ENCODE measurements around the gene LUC7L3.

LUC7L3 gene

GRCh38 chr17:50731575-50732460, 12.4 kb downstream of the LUC7L3 start:
- DNase-seq (ENCODE audit: low read depth, low spot score): no peak
- no peak overlapping the region for H3K4me3 ChIP-seq (ENCODE audit: low read length)

- no peak overlapping the region for H3K4me3 ChIP-seq (ENCODE audit: low read length)
- no peak for DNase-seq (ENCODE audit: low read depth, low spot score)
Measured at GRCh38 chr17:50735287-50735686, 15.9 kb downstream of the LUC7L3 start.

GRCh38 chr17:50737118-50737698, 17.8 kb downstream of the LUC7L3 start:
- DNase-seq (ENCODE audit: low read depth, low spot score): no peak
- no peak overlapping the region for H3K4me3 ChIP-seq (ENCODE audit: low read length)

GRCh38 chr17:50739098-50739497, 19.7 kb downstream of the LUC7L3 start:
- DNase-seq (ENCODE audit: low read depth, low spot score): no peak
- H3K4me3 ChIP-seq (ENCODE audit: low read length): no peak overlapping the region

- no peak for DNase-seq (ENCODE audit: low read depth, low spot score)
- H3K4me3 ChIP-seq (ENCODE audit: low read length): no peak overlapping the region
Measured at GRCh38 chr17:50745631-50746030, 26.2 kb downstream of the LUC7L3 start.

GRCh38 chr17:50749245-50749644, 29.8 kb downstream of the LUC7L3 start:
- no peak for DNase-seq (ENCODE audit: low read depth, low spot score)
- no peak overlapping the region for H3K4me3 ChIP-seq (ENCODE audit: low read length)

- H3K4me3 ChIP-seq (ENCODE audit: low read length): no peak overlapping the region
- DNase-seq (ENCODE audit: low read depth, low spot score): no peak
Measured at GRCh38 chr17:50754521-50754920, 35.1 kb downstream of the LUC7L3 start.

GRCh38 chr17:50758524-50758923, 39.1 kb downstream of the LUC7L3 start:
- DNase-seq (ENCODE audit: low read depth, low spot score): no peak
- no peak overlapping the region for H3K4me3 ChIP-seq (ENCODE audit: low read length)

- no peak for DNase-seq (ENCODE audit: low read depth, low spot score)
- H3K4me3 ChIP-seq (ENCODE audit: low read length): no peak overlapping the region
Measured at GRCh38 chr17:50758989-50759544, 39.7 kb downstream of the LUC7L3 start.

- no peak overlapping the region for H3K4me3 ChIP-seq (ENCODE audit: low read length)
- DNase-seq (ENCODE audit: low read depth, low spot score): no peak
Measured at GRCh38 chr17:50762177-50762576, 42.8 kb downstream of the LUC7L3 start.

GRCh38 chr17:50763716-50764475, 44.5 kb downstream of the LUC7L3 start:
- no peak for DNase-seq (ENCODE audit: low read depth, low spot score)
- no peak overlapping the region for H3K4me3 ChIP-seq (ENCODE audit: low read length)

- no peak for DNase-seq (ENCODE audit: low read depth, low spot score)
- no peak overlapping the region for H3K4me3 ChIP-seq (ENCODE audit: low read length)
Measured at GRCh38 chr17:50764734-50765149, 45.3 kb downstream of the LUC7L3 start.

GRCh38 chr17:50765454-50766221, 46.2 kb downstream of the LUC7L3 start:
- no peak overlapping the region for H3K4me3 ChIP-seq (ENCODE audit: low read length)
- no peak for DNase-seq (ENCODE audit: low read depth, low spot score)

GRCh38 chr17:50766222-50767023, 47.0 kb downstream of the LUC7L3 start:
- no peak for DNase-seq (ENCODE audit: low read depth, low spot score)
- no peak overlapping the region for H3K4me3 ChIP-seq (ENCODE audit: low read length)

GRCh38 chr17:50767030-50767429, 47.6 kb downstream of the LUC7L3 start:
- no peak overlapping the region for H3K4me3 ChIP-seq (ENCODE audit: low read length)

GRCh38 chr17:50767446-50767845, 48.0 kb downstream of the LUC7L3 start, which contains the start of gene ANKRD40CL:
ANKRD40CL (minus strand) TSS chr17:50767518; CDS start chr17:50766913, 605 bp downstream.
- DNase-seq (ENCODE audit: low read depth, low spot score): no peak
- no peak within 1 kb of the TSS for H3K4me3 ChIP-seq (ENCODE audit: low read length)

More at GRCh38 chr17:50767030-50767429, 47.6 kb downstream of the LUC7L3 start:
- no peak for DNase-seq (ENCODE audit: low read depth, low spot score)

- DNase-seq (ENCODE audit: low read depth, low spot score): no peak
- H3K4me3 ChIP-seq (ENCODE audit: low read length): no peak overlapping the region
Measured at GRCh38 chr17:50768346-50768761, 49.0 kb downstream of the LUC7L3 start.

- no peak overlapping the region for H3K4me3 ChIP-seq (ENCODE audit: low read length)
- DNase-seq (ENCODE audit: low read depth, low spot score): no peak
Measured at GRCh38 chr17:50769884-50770283, 50.5 kb downstream of the LUC7L3 start.
